T-cell (primary cell): ENCODE measurements around the gene LRP5. TPM values are rescaled to one million over a fixed set of nuclear protein-coding genes. Genes with fewer than 3 reads are reported as not detected.
A peak's percentile ranks its signal among the peaks of the same experiment; 100 is the strongest.

Experiments
- ATAC-seq, 4 experiments: fragments of 200-7000 bp in 3 of 4; fragments of 150-1000 bp in 1 of 4; cut with Tn5 transposase; replicated peaks in 1 of 4; 1 replicate in 3 of 4; 2 replicates in 1 of 4; pipeline ENCODE4 v1.10.0; 2021; ENCODE audit warnings: moderate library complexity in 3 of 4, mild to moderate bottlenecking in 2 of 4, moderate number of reproducible peaks in 1 of 4
- CTCF ChIA-PET, 2 donors: fragments of 300-600 bp; sonication (Branson Sonifier 250); formaldehyde crosslinking; loops; one replicate each; lab custom pipeline; 2022; ENCODE audit warnings: antibody characterized with exemption in 2 of 2; lab: Charles Lee
- POLR2A ChIA-PET, 2 donors: fragments of 300-600 bp; sonication (Branson Sonifier 250); formaldehyde crosslinking; loops; one replicate each; lab custom pipeline; 2022; ENCODE audit warnings: antibody characterized with exemption in 2 of 2; lab: Charles Lee
- DNase-seq, 35 experiments: peaks; one replicate each; pipeline versions ENCODE4 v3.0.0 to v3.0.0-alpha.2; 2013 to 2023
- H3K27ac ChIP-seq: one replicate; pipeline ENCODE4 v1.5.1; 2013; ENCODE audit warnings: low read length
- H3K27me3 ChIP-seq, 2 experiments: replicated peaks in 1 of 2; 1 replicate in 1 of 2; 2 replicates in 1 of 2; pipeline versions ENCODE4 v1.6.1 to v1.7.0; 2013; ENCODE audit warnings: low read length in 1 of 2, mixed read lengths in 1 of 2; ENCODE audit not compliant: control insufficient read depth in 2 of 2, insufficient read depth in 2 of 2; ENCODE audit errors: extremely low read depth in 1 of 2
- H3K36me3 ChIP-seq, 2 donors: 1 replicate in 1 of 2; 2 replicates in 1 of 2; pipeline versions ENCODE4 v1.6.1 to v1.7.0; 2013; ENCODE audit warnings: low read length in 1 of 2; ENCODE audit not compliant: control insufficient read depth in 2 of 2, insufficient read depth in 1 of 2; ENCODE audit errors: extremely low read depth in 1 of 2
- H3K4me1 ChIP-seq, 2 experiments: 1 replicate in 1 of 2; 2 replicates in 1 of 2; pipeline versions ENCODE4 v1.6.1 to v1.7.0; 2013; ENCODE audit warnings: low read length in 2 of 2, mixed read lengths in 1 of 2; ENCODE audit not compliant: insufficient read depth in 2 of 2, control insufficient read depth in 1 of 2; ENCODE audit errors: extremely low read depth in 1 of 2
- H3K4me3 ChIP-seq, 2 donors: 1 replicate in 1 of 2; 2 replicates in 1 of 2; pipeline versions ENCODE4 v1.5.1 to v1.7.0; 2013; ENCODE audit warnings: mild to moderate bottlenecking in 2 of 2, low read length in 1 of 2, moderate library complexity in 1 of 2; ENCODE audit not compliant: control insufficient read depth in 1 of 2; ENCODE audit errors: extremely low read depth in 1 of 2
- H3K9me3 ChIP-seq: 2 replicates; pipeline ENCODE4 v1.7.0; 2013
- H3K27ac Mint-ChIP-seq, 2 donors: one replicate each; pipeline ENCODE4 v1.8.0; 2020 to 2021; ENCODE audit warnings: mild to moderate bottlenecking in 2 of 2, mixed read lengths in 2 of 2
- H3K27me3 Mint-ChIP-seq, 2 donors: one replicate each; pipeline ENCODE4 v1.8.0; 2021 to 2022; ENCODE audit warnings: mixed read lengths in 2 of 2
- H3K36me3 Mint-ChIP-seq: one replicate; pipeline ENCODE4 v1.8.0; 2021; ENCODE audit warnings: mixed read lengths
- H3K4me1 Mint-ChIP-seq, 3 donors: one replicate each; pipeline ENCODE4 v1.8.0; 2020 to 2022; ENCODE audit warnings: mixed read lengths in 3 of 3, mild to moderate bottlenecking in 1 of 3
- H3K4me3 Mint-ChIP-seq, 3 donors: one replicate each; pipeline ENCODE4 v1.8.0; 2020 to 2022; ENCODE audit warnings: mild to moderate bottlenecking in 3 of 3, mixed read lengths in 3 of 3, moderate library complexity in 3 of 3
- H3K9me3 Mint-ChIP-seq, 3 donors: one replicate each; pipeline ENCODE4 v1.8.0; 2020 to 2022; ENCODE audit warnings: mixed read lengths in 3 of 3
- WGBS: methylation state at CpG from one replicate; pipeline ENCODE4 v1.1.5; 2013; ENCODE audit warnings: missing lambda C conversion rate; ENCODE audit not compliant: insufficient coverage; 5-methylcytosine and 5-hydroxymethylcytosine counted together
- total RNA-seq, 35 experiments: library from RNA in 6 of 35; stranded (reverse) in 6 of 35; fragments of 120-200 nt in 1 of 35; gene quantifications; one replicate each; pipeline versions ENCODE4 v1.2.1 to v1.2.4 and lab custom pipeline; 2013 to 2026

LRP5 gene
- total RNA-seq, 5 donors from 2014 or later (not counting 1 experiment from before 2014, with no cell fraction given), result 1.8 to 11.3 (median 7.0) TPM

GRCh38 chr11:68380786-68381622, 68.6 kb downstream of the LRP5 start:
- 86% methylated on average over 20 of the region's 26 CpGs for whole genome bisulfite sequencing
- H3K9me3 ChIP-seq, result no peaks in the 10 kb centered on the region
- DNase-seq (no peak), ATAC-seq (peak in 1 of 4 experiments; percentile 12)
- ChIA-PET POLR2A (no interaction called here), CTCF (interaction anchor here in 1 of 2 donors (0.6 kb wide), 1 partner anchor 128 kb away, joined by 3 read pairs; no protein-coding TSS in a partner anchor)
- peaks cover 11 to 24% (median 15%) of the 10 kb centered on the region in 3 donors for H3K4me1 Mint-ChIP-seq
- H3K4me3 ChIP-seq, result peak overlapping the region in 1 of 2 donors; percentile 15
- H3K27me3 ChIP-seq, result peaks cover 0 to 16% of the 10 kb centered on the region in 2 experiments
- no peaks in the 10 kb centered on the region for H3K9me3 Mint-ChIP-seq
- H3K4me3 Mint-ChIP-seq, result peak overlapping the region in 1 of 3 donors; percentile 28
- H3K36me3 Mint-ChIP-seq, result peaks cover 3% of the 10 kb centered on the region
- H3K36me3 ChIP-seq, result no peaks in the 10 kb centered on the region
- H3K27ac ChIP-seq, result no peak overlapping the region
- H3K27ac Mint-ChIP-seq, result no peak overlapping the region
- peaks cover 5 to 12% of the 10 kb centered on the region in 2 donors for H3K27me3 Mint-ChIP-seq
- H3K4me1 ChIP-seq, result peaks cover 9% of the 10 kb centered on the region in 2 experiments

- no peak for ATAC-seq
- Histone ChIP-seq H3K36me3 (peaks cover 0 to 6% of the 10 kb centered on the region in 2 donors), H3K9me3 (no peaks in the 10 kb centered on the region), H3K4me1 (peaks cover 9% of the 10 kb centered on the region in 2 experiments), H3K4me3 (no peak overlapping the region), H3K27ac (no peak overlapping the region), H3K27me3 (peaks cover 0 to 16% of the 10 kb centered on the region in 2 experiments)
- H3K4me1 Mint-ChIP-seq, result peaks cover 11 to 24% (median 15%) of the 10 kb centered on the region in 3 donors
- peaks cover 5 to 12% of the 10 kb centered on the region in 2 donors for H3K27me3 Mint-ChIP-seq
- 80% methylated on average over 4 of the region's 4 CpGs for WGBS
- H3K27ac Mint-ChIP-seq, result no peak overlapping the region
- POLR2A ChIA-PET, result no interaction called here
- no peak for DNase-seq
- CTCF ChIA-PET, result interaction anchor here in 1 of 2 donors (0.6 kb wide), 1 partner anchor 129 kb away, joined by 3 read pairs; no protein-coding TSS in a partner anchor
- H3K36me3 Mint-ChIP-seq, result peaks cover 3% of the 10 kb centered on the region
- H3K4me3 Mint-ChIP-seq, result no peak overlapping the region
- H3K9me3 Mint-ChIP-seq, result no peaks in the 10 kb centered on the region
These were observed 69.3 kb downstream of the LRP5 start for GRCh38 chr11:68381716-68382115.

GRCh38 chr11:68382358-68382998, 70.1 kb downstream of the LRP5 start:
- DNase-seq (no peak), ATAC-seq (no peak)
- H3K27me3 ChIP-seq, result peaks cover 0 to 16% of the 10 kb centered on the region in 2 experiments
- Mint-ChIP-seq H3K27ac (no peak overlapping the region), H3K9me3 (no peaks in the 10 kb centered on the region), H3K27me3 (peaks cover 5 to 12% of the 10 kb centered on the region in 2 donors), H3K4me1 (peaks cover 11 to 24% (median 15%) of the 10 kb centered on the region in 3 donors), H3K4me3 (no peak overlapping the region), H3K36me3 (peaks cover 3% of the 10 kb centered on the region)
- peaks cover 9% of the 10 kb centered on the region in 2 experiments for H3K4me1 ChIP-seq
- 87% methylated on average over 9 of the region's 16 CpGs for WGBS
- CTCF ChIA-PET, result interaction anchor here in 1 of 2 donors (0.6 kb wide), 1 partner anchor 64 kb away, joined by 3 read pairs; no protein-coding TSS in a partner anchor
- no peak overlapping the region for H3K4me3 ChIP-seq
- H3K9me3 ChIP-seq, result no peaks in the 10 kb centered on the region
- H3K36me3 ChIP-seq, result peaks cover 0 to 6% of the 10 kb centered on the region in 2 donors
- H3K27ac ChIP-seq, result no peak overlapping the region
- POLR2A ChIA-PET, result no interaction called here

GRCh38 chr11:68383976-68384501, 71.6 kb downstream of the LRP5 start:
- ChIA-PET POLR2A (no interaction called here), CTCF (no interaction called here)
- WGBS, result 16% methylated on average over 9 of the region's 9 CpGs
- H3K9me3 ChIP-seq, result no peaks in the 10 kb centered on the region
- Mint-ChIP-seq H3K36me3 (peaks cover 3% of the 10 kb centered on the region), H3K4me3 (no peak overlapping the region), H3K4me1 (peaks cover 11 to 24% (median 15%) of the 10 kb centered on the region in 3 donors), H3K27me3 (peaks cover 5 to 12% of the 10 kb centered on the region in 2 donors), H3K27ac (no peak overlapping the region), H3K9me3 (no peaks in the 10 kb centered on the region)
- ATAC-seq (peak; percentile 42 to 51 (median 46)), DNase-seq (peak in 34 of 35 experiments; percentile 15 to 73 (median 50))
- peaks cover 9% of the 10 kb centered on the region in 2 experiments for H3K4me1 ChIP-seq
- peaks cover 0 to 11% of the 10 kb centered on the region in 2 experiments for H3K27me3 ChIP-seq
- peaks cover 0 to 6% of the 10 kb centered on the region in 2 donors for H3K36me3 ChIP-seq
- H3K4me3 ChIP-seq, result no peak overlapping the region
- H3K27ac ChIP-seq, result no peak overlapping the region

GRCh38 chr11:68384530-68385081, 72.2 kb downstream of the LRP5 start:
- Histone ChIP-seq H3K27me3 (peaks cover 0 to 11% of the 10 kb centered on the region in 2 experiments), H3K4me1 (peaks cover 9% of the 10 kb centered on the region in 2 experiments), H3K4me3 (no peak overlapping the region), H3K36me3 (peaks cover 0 to 6% of the 10 kb centered on the region in 2 donors), H3K9me3 (no peaks in the 10 kb centered on the region), H3K27ac (no peak overlapping the region)
- ATAC-seq (no peak), DNase-seq (no peak)
- ChIA-PET CTCF (interaction anchor here in 1 of 2 donors (0.5 kb wide), 1 partner anchor 43 kb away, joined by 3 read pairs; no protein-coding TSS in a partner anchor), POLR2A (no interaction called here)
- H3K4me1 Mint-ChIP-seq, result peaks cover 11 to 23% (median 15%) of the 10 kb centered on the region in 3 donors
- 94% methylated on average over 8 of the region's 13 CpGs for WGBS
- peaks cover 3% of the 10 kb centered on the region for H3K36me3 Mint-ChIP-seq
- H3K4me3 Mint-ChIP-seq, result no peak overlapping the region
- H3K27me3 Mint-ChIP-seq, result peaks cover 5 to 12% of the 10 kb centered on the region in 2 donors
- H3K9me3 Mint-ChIP-seq, result no peaks in the 10 kb centered on the region
- no peak overlapping the region for H3K27ac Mint-ChIP-seq
